T-cell (primary cell): ENCODE measurements around the gene HBB. TPM values are rescaled to one million over a fixed set of nuclear protein-coding genes. Genes with fewer than 3 reads are reported as not detected.

Source experiments
- ATAC-seq, 4 experiments: fragments of 200-7000 bp in 3 of 4; fragments of 150-1000 bp in 1 of 4; cut with Tn5 transposase; replicated peaks in 1 of 4; 1 replicate in 3 of 4; 2 replicates in 1 of 4; pipeline ENCODE4 v1.10.0; 2021; ENCODE audit warnings: moderate library complexity in 3 of 4, mild to moderate bottlenecking in 2 of 4, moderate number of reproducible peaks in 1 of 4
- CTCF ChIA-PET, 2 donors: fragments of 300-600 bp; sonication (Branson Sonifier 250); formaldehyde crosslinking; loops; one replicate each; lab custom pipeline; 2022; ENCODE audit warnings: antibody characterized with exemption in 2 of 2; lab: Charles Lee
- POLR2A ChIA-PET, 2 donors: fragments of 300-600 bp; sonication (Branson Sonifier 250); formaldehyde crosslinking; loops; one replicate each; lab custom pipeline; 2022; ENCODE audit warnings: antibody characterized with exemption in 2 of 2; lab: Charles Lee
- DNase-seq, 35 experiments: peaks; one replicate each; pipeline versions ENCODE4 v3.0.0 to v3.0.0-alpha.2; 2013 to 2023
- H3K27ac ChIP-seq: one replicate; pipeline ENCODE4 v1.5.1; 2013; ENCODE audit warnings: low read length
- H3K27me3 ChIP-seq, 2 experiments: replicated peaks in 1 of 2; 1 replicate in 1 of 2; 2 replicates in 1 of 2; pipeline versions ENCODE4 v1.6.1 to v1.7.0; 2013; ENCODE audit warnings: low read length in 1 of 2, mixed read lengths in 1 of 2; ENCODE audit not compliant: control insufficient read depth in 2 of 2, insufficient read depth in 2 of 2; ENCODE audit errors: extremely low read depth in 1 of 2
- H3K36me3 ChIP-seq, 2 donors: 1 replicate in 1 of 2; 2 replicates in 1 of 2; pipeline versions ENCODE4 v1.6.1 to v1.7.0; 2013; ENCODE audit warnings: low read length in 1 of 2; ENCODE audit not compliant: control insufficient read depth in 2 of 2, insufficient read depth in 1 of 2; ENCODE audit errors: extremely low read depth in 1 of 2
- H3K4me1 ChIP-seq, 2 experiments: 1 replicate in 1 of 2; 2 replicates in 1 of 2; pipeline versions ENCODE4 v1.6.1 to v1.7.0; 2013; ENCODE audit warnings: low read length in 2 of 2, mixed read lengths in 1 of 2; ENCODE audit not compliant: insufficient read depth in 2 of 2, control insufficient read depth in 1 of 2; ENCODE audit errors: extremely low read depth in 1 of 2
- H3K4me3 ChIP-seq, 2 donors: 1 replicate in 1 of 2; 2 replicates in 1 of 2; pipeline versions ENCODE4 v1.5.1 to v1.7.0; 2013; ENCODE audit warnings: mild to moderate bottlenecking in 2 of 2, low read length in 1 of 2, moderate library complexity in 1 of 2; ENCODE audit not compliant: control insufficient read depth in 1 of 2; ENCODE audit errors: extremely low read depth in 1 of 2
- H3K9me3 ChIP-seq: 2 replicates; pipeline ENCODE4 v1.7.0; 2013
- H3K27ac Mint-ChIP-seq, 2 donors: one replicate each; pipeline ENCODE4 v1.8.0; 2020 to 2021; ENCODE audit warnings: mild to moderate bottlenecking in 2 of 2, mixed read lengths in 2 of 2
- H3K27me3 Mint-ChIP-seq, 2 donors: one replicate each; pipeline ENCODE4 v1.8.0; 2021 to 2022; ENCODE audit warnings: mixed read lengths in 2 of 2
- H3K36me3 Mint-ChIP-seq: one replicate; pipeline ENCODE4 v1.8.0; 2021; ENCODE audit warnings: mixed read lengths
- H3K4me1 Mint-ChIP-seq, 3 donors: one replicate each; pipeline ENCODE4 v1.8.0; 2020 to 2022; ENCODE audit warnings: mixed read lengths in 3 of 3, mild to moderate bottlenecking in 1 of 3
- H3K4me3 Mint-ChIP-seq, 3 donors: one replicate each; pipeline ENCODE4 v1.8.0; 2020 to 2022; ENCODE audit warnings: mild to moderate bottlenecking in 3 of 3, mixed read lengths in 3 of 3, moderate library complexity in 3 of 3
- H3K9me3 Mint-ChIP-seq, 3 donors: one replicate each; pipeline ENCODE4 v1.8.0; 2020 to 2022; ENCODE audit warnings: mixed read lengths in 3 of 3
- WGBS: methylation state at CpG from one replicate; pipeline ENCODE4 v1.1.5; 2013; ENCODE audit warnings: missing lambda C conversion rate; ENCODE audit not compliant: insufficient coverage; 5-methylcytosine and 5-hydroxymethylcytosine counted together
- total RNA-seq, 35 experiments: library from RNA in 6 of 35; stranded (reverse) in 6 of 35; fragments of 120-200 nt in 1 of 35; gene quantifications; one replicate each; pipeline versions ENCODE4 v1.2.1 to v1.2.4 and lab custom pipeline; 2013 to 2026

The HBB gene
- total RNA-seq, 5 donors from 2014 or later (not counting 1 experiment from before 2014, with no cell fraction given), result 0.59 to 11.7 (median 0.70) TPM

- no peaks in the 10 kb centered on the region for H3K4me1 Mint-ChIP-seq
- WGBS, result no CpG with 5 or more reads among the region's 1 CpG
- H3K4me1 ChIP-seq, result no peaks in the 10 kb centered on the region
- ChIA-PET POLR2A (no interaction called here), CTCF (no interaction called here)
- H3K27ac ChIP-seq, result no peak within 1 kb of the TSS
- no peaks in the 10 kb centered on the region for H3K27me3 ChIP-seq
- peaks cover 0 to 5% of the 10 kb centered on the region in 2 donors for H3K27me3 Mint-ChIP-seq
- DNase-seq, result no peak
- no peaks in the 10 kb centered on the region for H3K36me3 ChIP-seq
- no peaks in the 10 kb centered on the region for H3K9me3 ChIP-seq
- H3K4me3 Mint-ChIP-seq, result no peak within 1 kb of the TSS
- H3K9me3 Mint-ChIP-seq, result peaks cover 0 to 4% (median 0%) of the 10 kb centered on the region in 3 donors
- ATAC-seq, result no peak
- no peak within 1 kb of the TSS for H3K27ac Mint-ChIP-seq
- no peak within 1 kb of the TSS for H3K4me3 ChIP-seq
- H3K36me3 Mint-ChIP-seq, result no peaks in the 10 kb centered on the region
These were observed 26.3 kb downstream of the HBB start, which contains the start of gene OR51V1 for GRCh38 chr11:5200582-5200981. TSS of gene OR51V1 (minus strand) at chr11:5200682. CDS start at chr11:5200682, 0 bp downstream.

- Histone ChIP-seq H3K27me3 (no peaks in the 10 kb centered on the region), H3K9me3 (no peaks in the 10 kb centered on the region), H3K27ac (no peak overlapping the region), H3K4me3 (no peak overlapping the region), H3K36me3 (no peaks in the 10 kb centered on the region), H3K4me1 (no peaks in the 10 kb centered on the region)
- no peak overlapping the region for H3K27ac Mint-ChIP-seq
- no peaks in the 10 kb centered on the region for H3K4me1 Mint-ChIP-seq
- no peaks in the 10 kb centered on the region for H3K36me3 Mint-ChIP-seq
- DNase-seq (no peak), ATAC-seq (no peak)
- CTCF ChIA-PET, result no interaction called here
- H3K4me3 Mint-ChIP-seq, result no peak overlapping the region
- peaks cover 0 to 4% (median 4%) of the 10 kb centered on the region in 3 donors for H3K9me3 Mint-ChIP-seq
- POLR2A ChIA-PET, result no interaction called here
- H3K27me3 Mint-ChIP-seq, result peaks cover 0 to 5% of the 10 kb centered on the region in 2 donors
These were observed 28.6 kb downstream of the HBB start for GRCh38 chr11:5198285-5198684.

GRCh38 chr11:5197536-5197935 lies 29.3 kb downstream of the HBB start:
- no peak overlapping the region for H3K4me3 Mint-ChIP-seq
- no peaks in the 10 kb centered on the region for H3K4me1 Mint-ChIP-seq
- Histone ChIP-seq H3K4me3 (no peak overlapping the region), H3K36me3 (no peaks in the 10 kb centered on the region), H3K9me3 (no peaks in the 10 kb centered on the region), H3K4me1 (no peaks in the 10 kb centered on the region), H3K27me3 (no peaks in the 10 kb centered on the region), H3K27ac (no peak overlapping the region)
- no peaks in the 10 kb centered on the region for H3K36me3 Mint-ChIP-seq
- 13% methylated on average over 1 of the region's 3 CpGs for WGBS
- no peak overlapping the region for H3K27ac Mint-ChIP-seq
- ATAC-seq, result no peak
- H3K27me3 Mint-ChIP-seq, result peaks cover 0 to 5% of the 10 kb centered on the region in 2 donors
- POLR2A ChIA-PET, result no interaction called here
- CTCF ChIA-PET, result no interaction called here
- DNase-seq, result no peak
- peaks cover 0 to 7% (median 4%) of the 10 kb centered on the region in 3 donors for H3K9me3 Mint-ChIP-seq

- no peak overlapping the region for H3K4me3 Mint-ChIP-seq
- ATAC-seq, result no peak
- WGBS, result 90% methylated on average over 3 of the region's 3 CpGs
- POLR2A ChIA-PET, result no interaction called here
- H3K36me3 Mint-ChIP-seq, result no peaks in the 10 kb centered on the region
- H3K4me1 ChIP-seq, result no peaks in the 10 kb centered on the region
- H3K27me3 Mint-ChIP-seq, result peaks cover 0 to 5% of the 10 kb centered on the region in 2 donors
- H3K36me3 ChIP-seq, result no peaks in the 10 kb centered on the region
- no peak overlapping the region for H3K27ac Mint-ChIP-seq
- CTCF ChIA-PET, result no interaction called here
- H3K9me3 Mint-ChIP-seq, result peaks cover 2 to 7% (median 4%) of the 10 kb centered on the region in 3 donors
- no peak overlapping the region for H3K4me3 ChIP-seq
- no peak overlapping the region for H3K27ac ChIP-seq
- H3K9me3 ChIP-seq, result no peaks in the 10 kb centered on the region
- DNase-seq, result no peak
- no peaks in the 10 kb centered on the region for H3K4me1 Mint-ChIP-seq
- no peaks in the 10 kb centered on the region for H3K27me3 ChIP-seq
These were observed 30.1 kb downstream of the HBB start for GRCh38 chr11:5196731-5197130.

- no peaks in the 10 kb centered on the region for H3K36me3 Mint-ChIP-seq
- no peak overlapping the region for H3K27ac Mint-ChIP-seq
- Histone ChIP-seq H3K4me3 (no peak overlapping the region), H3K9me3 (no peaks in the 10 kb centered on the region), H3K27me3 (no peaks in the 10 kb centered on the region), H3K27ac (no peak overlapping the region), H3K36me3 (no peaks in the 10 kb centered on the region), H3K4me1 (no peaks in the 10 kb centered on the region)
- no peak overlapping the region for H3K4me3 Mint-ChIP-seq
- DNase-seq (no peak), ATAC-seq (no peak)
- ChIA-PET CTCF (no interaction called here), POLR2A (no interaction called here)
- peaks cover 4 to 7% (median 7%) of the 10 kb centered on the region in 3 donors for H3K9me3 Mint-ChIP-seq
- peaks cover 0 to 5% of the 10 kb centered on the region in 2 donors for H3K27me3 Mint-ChIP-seq
- WGBS, result 95% methylated on average over 3 of the region's 5 CpGs
- no peaks in the 10 kb centered on the region for H3K4me1 Mint-ChIP-seq
These were observed 30.8 kb downstream of the HBB start for GRCh38 chr11:5196067-5196466.

- no peaks in the 10 kb centered on the region for H3K36me3 Mint-ChIP-seq
- no peak overlapping the region for H3K27ac Mint-ChIP-seq
- ChIA-PET POLR2A (no interaction called here), CTCF (no interaction called here)
- H3K4me3 ChIP-seq, result no peak overlapping the region
- H3K4me1 ChIP-seq, result no peaks in the 10 kb centered on the region
- peaks cover 15 to 21% (median 17%) of the 10 kb centered on the region in 3 donors for H3K9me3 Mint-ChIP-seq
- no peaks in the 10 kb centered on the region for H3K27me3 ChIP-seq
- no CpG with 5 or more reads among the region's 1 CpG for WGBS
- H3K36me3 ChIP-seq, result no peaks in the 10 kb centered on the region
- no peaks in the 10 kb centered on the region for H3K27me3 Mint-ChIP-seq
- H3K9me3 ChIP-seq, result no peaks in the 10 kb centered on the region
- H3K27ac ChIP-seq, result no peak overlapping the region
- no peak for DNase-seq
- H3K4me1 Mint-ChIP-seq, result no peaks in the 10 kb centered on the region
- no peak overlapping the region for H3K4me3 Mint-ChIP-seq
- ATAC-seq, result no peak
These were observed 34.1 kb downstream of the HBB start for GRCh38 chr11:5192738-5193137.

GRCh38 chr11:5188201-5188600 lies 38.7 kb downstream of the HBB start:
- no peak for ATAC-seq

More at GRCh38 chr11:5188201-5188600, 38.7 kb downstream of the HBB start:
- H3K9me3 ChIP-seq, result no peaks in the 10 kb centered on the region
- H3K9me3 Mint-ChIP-seq, result peaks cover 15 to 17% (median 16%) of the 10 kb centered on the region in 3 donors
- H3K27ac Mint-ChIP-seq, result no peak overlapping the region
- POLR2A ChIA-PET, result no interaction called here
- H3K4me3 ChIP-seq, result no peak overlapping the region
- H3K36me3 ChIP-seq, result no peaks in the 10 kb centered on the region
- H3K27me3 ChIP-seq, result no peaks in the 10 kb centered on the region
- H3K4me3 Mint-ChIP-seq, result no peak overlapping the region
- DNase-seq, result no peak
- H3K4me1 Mint-ChIP-seq, result no peaks in the 10 kb centered on the region
- CTCF ChIA-PET, result no interaction called here
- no peaks in the 10 kb centered on the region for H3K4me1 ChIP-seq
- 100% methylated on average over 1 of the region's 2 CpGs for WGBS
- H3K36me3 Mint-ChIP-seq, result no peaks in the 10 kb centered on the region
- no peaks in the 10 kb centered on the region for H3K27me3 Mint-ChIP-seq
- H3K27ac ChIP-seq, result no peak overlapping the region
